Ishikawa (cell line): ENCODE data around the gene PCBP4.

Source experiments
- CEBPB ChIP-seq: IDR thresholded peaks from 2 replicates; pipeline ENCODE4 v1.6.1; 2012
- CREB1 ChIP-seq: IDR thresholded peaks from 2 replicates; pipeline ENCODE4 v1.6.1; 2012; ENCODE audit warnings: low read depth
- EP300 ChIP-seq: IDR thresholded peaks from 2 replicates; pipeline ENCODE4 v1.6.1; 2012; ENCODE audit warnings: borderline replicate concordance
- FOXM1 ChIP-seq: IDR thresholded peaks from 2 replicates; pipeline ENCODE4 v1.6.1; 2012; ENCODE audit warnings: low read depth, borderline replicate concordance
- MAX ChIP-seq: IDR thresholded peaks from 2 replicates; pipeline ENCODE4 v1.6.1; 2012
- NFIC ChIP-seq: IDR thresholded peaks from 2 replicates; pipeline ENCODE4 v1.6.1; 2012
- RAD21 ChIP-seq: IDR thresholded peaks from 2 replicates; pipeline ENCODE4 v1.6.1; 2012; ENCODE audit warnings: low read depth
- REST ChIP-seq: IDR thresholded peaks from 2 replicates; pipeline ENCODE4 v1.6.1; 2012; ENCODE audit warnings: low read depth, mild to moderate bottlenecking
- TAF1 ChIP-seq: IDR thresholded peaks from 2 replicates; pipeline ENCODE4 v1.6.1; 2012; ENCODE audit warnings: low read depth, mild to moderate bottlenecking
- TCF12 ChIP-seq: IDR thresholded peaks from 2 replicates; pipeline ENCODE4 v1.6.1; 2012; ENCODE audit warnings: low read depth
- USF1 ChIP-seq: IDR thresholded peaks from 2 replicates; pipeline ENCODE4 v1.6.1; 2012
- YY1 ChIP-seq: IDR thresholded peaks from 2 replicates; pipeline ENCODE4 v1.6.1; 2012; ENCODE audit warnings: low read depth
- ZBTB7A ChIP-seq: IDR thresholded peaks from 2 replicates; pipeline ENCODE4 v1.6.1; 2012; ENCODE audit warnings: low read depth

- TF ChIP-seq FOXM1 (no peak), TCF12 (no peak), REST (no peak), MAX (no peak), CEBPB (no peak), YY1 (no peak), ZBTB7A (no peak), EP300 (no peak), CREB1 (no peak), USF1 (no peak), RAD21 (no peak), TAF1 (no peak), NFIC (no peak)
Measured at GRCh38 chr3:51992017-51992682, 24.9 kb upstream of the PCBP4 start.
